ENCODE results near the gene DPYSL5.
"Not testable (repeated sequence)": the region's sequence is repeated elsewhere in the genome, so short reads cannot be mapped to it uniquely, and the experiment has no call there.

The DPYSL5 gene

GRCh38 chr2:26874514-26874913, 26.6 kb downstream of the DPYSL5 start:
- no peak for DNase-seq (ENCODE audit: low read depth in 2 of 3, low spot score in 1 of 3)

- DNase-seq (ENCODE audit: low read depth in 2 of 3, low spot score in 1 of 3) = no peak
Observed at GRCh38 chr2:26875065-26875634, 27.2 kb downstream of the DPYSL5 start.

GRCh38 chr2:26875808-26876207, 27.9 kb downstream of the DPYSL5 start:
- DNase-seq (ENCODE audit: low read depth in 2 of 3, low spot score in 1 of 3) = no peak

- no peak for DNase-seq (ENCODE audit: low read depth in 2 of 3, low spot score in 1 of 3)
Observed at GRCh38 chr2:26876260-26876659, 28.3 kb downstream of the DPYSL5 start.

- no peak for DNase-seq (ENCODE audit: low read depth in 2 of 3, low spot score in 1 of 3)
Observed at GRCh38 chr2:26877276-26877675, 29.3 kb downstream of the DPYSL5 start.

- DNase-seq (ENCODE audit: low read depth in 2 of 3, low spot score in 1 of 3) = no peak
Observed at GRCh38 chr2:26880161-26880560, 32.2 kb downstream of the DPYSL5 start.

- DNase-seq (ENCODE audit: low read depth in 2 of 3, low spot score in 1 of 3) = no peak
Observed at GRCh38 chr2:26880910-26881435, 33.0 kb downstream of the DPYSL5 start.

GRCh38 chr2:26882220-26882619, 34.3 kb downstream of the DPYSL5 start:
- not testable (repeated sequence) for DNase-seq (ENCODE audit: low read depth in 2 of 3, low spot score in 1 of 3)

- DNase-seq (ENCODE audit: low read depth in 2 of 3, low spot score in 1 of 3) = no peak
Observed at GRCh38 chr2:26883956-26884355, 36.0 kb downstream of the DPYSL5 start.

- DNase-seq (ENCODE audit: low read depth in 2 of 3, low spot score in 1 of 3) = no peak
Observed at GRCh38 chr2:26884486-26884885, 36.6 kb downstream of the DPYSL5 start.

- no peak for DNase-seq (ENCODE audit: low read depth in 2 of 3, low spot score in 1 of 3)
Observed at GRCh38 chr2:26885651-26886329, 37.9 kb downstream of the DPYSL5 start.

GRCh38 chr2:26886736-26887135, 38.8 kb downstream of the DPYSL5 start:
- no peak for DNase-seq (ENCODE audit: low read depth in 2 of 3, low spot score in 1 of 3)

GRCh38 chr2:26887151-26887550, 39.2 kb downstream of the DPYSL5 start:
- DNase-seq (ENCODE audit: low read depth in 2 of 3, low spot score in 1 of 3) = no peak

GRCh38 chr2:26889796-26890195, 41.9 kb downstream of the DPYSL5 start:
- no peak for DNase-seq (ENCODE audit: low read depth in 2 of 3, low spot score in 1 of 3)

GRCh38 chr2:26890341-26891000, 42.5 kb downstream of the DPYSL5 start:
- DNase-seq (ENCODE audit: low read depth in 2 of 3, low spot score in 1 of 3) = no peak

GRCh38 chr2:26892133-26892532, 44.2 kb downstream of the DPYSL5 start:
- no peak for DNase-seq (ENCODE audit: low read depth in 2 of 3, low spot score in 1 of 3)

- no peak for DNase-seq (ENCODE audit: low read depth in 2 of 3, low spot score in 1 of 3)
Observed at GRCh38 chr2:26892922-26893524, 45.1 kb downstream of the DPYSL5 start.

GRCh38 chr2:26894136-26894535, 46.2 kb downstream of the DPYSL5 start:
- no peak for DNase-seq (ENCODE audit: low read depth in 2 of 3, low spot score in 1 of 3)

GRCh38 chr2:26897807-26898479, 50.0 kb downstream of the DPYSL5 start:
- DNase-seq (ENCODE audit: low read depth in 2 of 3, low spot score in 1 of 3) = no peak

GRCh38 chr2:26898480-26899078, 50.6 kb downstream of the DPYSL5 start:
- no peak for DNase-seq (ENCODE audit: low read depth in 2 of 3, low spot score in 1 of 3)

All from stimulated activated CD4-positive, alpha-beta T cell treated with anti-CD3 and anti-CD28 coated beads, Interleukin-12 subunit alpha, Interleukin-12 subunit beta, amount 100 ng/mL, for 48 hours (primary cell).